B cell (primary cell): ENCODE data around the gene CHAC1. TPM values are rescaled to one million over a fixed set of nuclear protein-coding genes. Genes with fewer than 3 reads are reported as not detected.

Experiments
- ATAC-seq: fragments of 200-7000 bp; cut with Tn5 transposase; one replicate; pipeline ENCODE4 v1.10.0; 2021; ENCODE audit warnings: low read depth, mild to moderate bottlenecking, moderate number of reproducible peaks, moderate library complexity
- CTCF ChIA-PET: fragments of 350-600 bp; sonication (Branson Sonifier 250); formaldehyde crosslinking; loops from one replicate; lab custom pipeline; 2021; ENCODE audit warnings: antibody characterized with exemption, inconsistent platforms; lab: Charles Lee
- POLR2A ChIA-PET: fragments of 350-600 bp; sonication (Branson Sonifier 250); formaldehyde crosslinking; loops from one replicate; lab custom pipeline; 2021; ENCODE audit warnings: antibody characterized with exemption; lab: Charles Lee
- DNase-seq: peaks from one replicate; pipeline ENCODE4 v3.0.0; 2013
- H2AFZ ChIP-seq: 2 replicates; pipeline ENCODE4 v1.6.1; 2012; ENCODE audit warnings: mild to moderate bottlenecking, low read depth, low read length; ENCODE audit not compliant: insufficient read depth, poor library complexity, severe bottlenecking
- H3K27ac ChIP-seq, 2 donors: 1 replicate in 1 of 2; 2 replicates in 1 of 2; pipeline ENCODE4 v1.5.1; 2012 to 2013; ENCODE audit warnings: low read length in 2 of 2, mild to moderate bottlenecking in 2 of 2, moderate library complexity in 1 of 2
- H3K27me3 ChIP-seq, 4 experiments: fragments of 200-600 bp in 1 of 4; sonication (generic) in 1 of 4; replicated peaks in 1 of 4; 1 replicate in 2 of 4; 2 replicates in 2 of 4; pipeline versions ENCODE4 v1.6.1 to v1.7.0; 2013 to 2016; ENCODE audit warnings: low read length in 3 of 4, mild to moderate bottlenecking in 2 of 4, mixed read lengths in 1 of 4, moderate library complexity in 1 of 4; ENCODE audit not compliant: insufficient read depth in 4 of 4, control insufficient read depth in 3 of 4; ENCODE audit errors: control extremely low read depth in 1 of 4
- H3K36me3 ChIP-seq, 2 experiments: replicated peaks in 1 of 2; 1 replicate in 1 of 2; 2 replicates in 1 of 2; pipeline versions ENCODE4 v1.6.1 to v1.7.1; 2013; ENCODE audit warnings: low read length in 1 of 2; ENCODE audit not compliant: insufficient read depth in 2 of 2, control insufficient read depth in 1 of 2; ENCODE audit errors: control extremely low read depth in 1 of 2, extremely low read depth in 1 of 2
- H3K4me1 ChIP-seq, 2 donors: fragments of 200-600 bp in 1 of 2; sonication (generic) in 1 of 2; 1 replicate in 1 of 2; 2 replicates in 1 of 2; pipeline versions ENCODE4 v1.5.1 to v1.6.1; 2013 to 2017; ENCODE audit warnings: low read length in 2 of 2; ENCODE audit not compliant: control insufficient read depth in 2 of 2, insufficient read depth in 2 of 2
- H3K4me2 ChIP-seq: replicated peaks from 2 replicates; pipeline ENCODE3; 2012; ENCODE audit warnings: mild to moderate bottlenecking, low read depth, low read length; ENCODE audit not compliant: poor library complexity, severe bottlenecking
- H3K4me3 ChIP-seq, 5 experiments: fragments of 200-600 bp in 1 of 5; sonication (generic) in 1 of 5; 1 replicate in 3 of 5; 2 replicates in 2 of 5; pipeline versions ENCODE4 v1.5.1 to v1.7.0; 2011 to 2016; ENCODE audit warnings: low read length in 4 of 5, mild to moderate bottlenecking in 4 of 5, low read depth in 2 of 5, control low read depth in 1 of 5, moderate library complexity in 1 of 5; ENCODE audit not compliant: insufficient read depth in 1 of 5; ENCODE audit errors: control extremely low read depth in 1 of 5, extremely low read depth in 1 of 5
- H3K79me2 ChIP-seq: fragments of 200-600 bp; sonication (generic); one replicate; pipeline ENCODE4 v1.6.0; 2016; ENCODE audit warnings: low read length; ENCODE audit not compliant: control insufficient read depth, insufficient read depth
- H3K9ac ChIP-seq: fragments of 200-600 bp; sonication (generic); 2 replicates; pipeline ENCODE4 v1.6.1; 2017; ENCODE audit warnings: mild to moderate bottlenecking, low read length, moderate library complexity
- H3K9me3 ChIP-seq, 3 donors: one replicate each; pipeline versions ENCODE4 v1.6.1 to v1.7.1; 2013; ENCODE audit warnings: low read length in 2 of 3; ENCODE audit not compliant: control insufficient read depth in 2 of 3, insufficient read depth in 1 of 3; ENCODE audit errors: control extremely low read depth in 1 of 3
- H4K20me1 ChIP-seq: 2 replicates; pipeline ENCODE4 v1.6.0; 2012; ENCODE audit warnings: mild to moderate bottlenecking, low read length; ENCODE audit not compliant: insufficient read depth, control insufficient read depth, poor library complexity, severe bottlenecking
- H3K27ac Mint-ChIP-seq: one replicate; pipeline ENCODE4 v1.8.0; 2021; ENCODE audit warnings: mixed read lengths
- H3K27me3 Mint-ChIP-seq: one replicate; pipeline ENCODE4 v1.8.0; 2021; ENCODE audit warnings: mixed read lengths
- H3K4me1 Mint-ChIP-seq: one replicate; pipeline ENCODE4 v1.8.0; 2021; ENCODE audit warnings: mixed read lengths
- H3K4me3 Mint-ChIP-seq: one replicate; pipeline ENCODE4 v1.8.0; 2021; ENCODE audit warnings: mixed read lengths
- H3K9me3 Mint-ChIP-seq: one replicate; pipeline ENCODE4 v1.8.0; 2022; ENCODE audit warnings: mixed read lengths; ENCODE audit not compliant: insufficient read depth
- CTCF ChIP-seq: fragments of 200-600 bp; IDR thresholded peaks from one replicate; pipeline ENCODE4 v1.8.0; 2022; ENCODE audit warnings: antibody characterized with exemption, mild to moderate bottlenecking
- EZH2 ChIP-seq: IDR thresholded peaks from 2 replicates; pipeline ENCODE4 v1.6.1; 2012; ENCODE audit warnings: borderline replicate concordance, low read depth, mild to moderate bottlenecking, moderate library complexity, low read length; ENCODE audit not compliant: insufficient read depth, poor library complexity, severe bottlenecking
- WGBS: methylation state at CpG from one replicate; pipeline ENCODE4 v1.1.5; 2013; ENCODE audit warnings: missing lambda C conversion rate; ENCODE audit not compliant: insufficient coverage; 5-methylcytosine and 5-hydroxymethylcytosine counted together
- intact Hi-C: fragments of 100-400 bp; cut with micrococcal nuclease; formaldehyde crosslinking; loops from one replicate; pipeline ENCODE4 v1.10.0; 2022
- polyA plus RNA-seq: library from polyadenylated mRNA; depleted of rRNA; stranded (reverse); fragments of >200 nt; gene quantifications from 2 replicates; pipeline ENCODE4 v1.2.3, GENCODE V29; 2012
- total RNA-seq, 2 donors: library from RNA; stranded (reverse); fragments of 120-200 nt in 1 of 2; gene quantifications; 1 replicate in 1 of 2; 2 replicates in 1 of 2; pipeline versions ENCODE4 v1.2.3 to v1.2.4, GENCODE V29; 2013 to 2022

CHAC1 gene
- total and polyA plus RNA-seq, 2 donors (not counting 1 experiment from before 2014, with no cell fraction given), result 0.81 to 3.6 TPM

- Mint-ChIP-seq H3K4me1 (no peaks in the 10 kb centered on the region), H3K4me3 (no peak overlapping the region), H3K9me3 (no peaks in the 10 kb centered on the region), H3K27ac (no peak overlapping the region), H3K27me3 (peaks cover 4% of the 10 kb centered on the region)
- H4K20me1 ChIP-seq, result no peaks in the 10 kb centered on the region
- no peaks in the 10 kb centered on the region for H3K79me2 ChIP-seq
- no peaks in the 10 kb centered on the region for H3K36me3 ChIP-seq
- no peaks in the 10 kb centered on the region for H3K4me1 ChIP-seq
- CTCF ChIA-PET, result no interaction called here
- no peak overlapping the region for H3K4me3 ChIP-seq
- 91% methylated on average over 3 of the region's 7 CpGs for WGBS
- no peak overlapping the region for H3K27ac ChIP-seq
- no peak for TF ChIP-seq EZH2
- H3K27me3 ChIP-seq, result peaks cover 0 to 3% (median 0%) of the 10 kb centered on the region in 4 experiments
- H3K9ac ChIP-seq, result no peak overlapping the region
- no peak overlapping the region for H3K4me2 ChIP-seq
- no peak for DNase-seq
- no peaks in the 10 kb centered on the region for H3K9me3 ChIP-seq
- no peak overlapping the region for H2AFZ ChIP-seq
- no peak for ATAC-seq
- POLR2A ChIA-PET, result interaction anchor here (0.7 kb wide), 2 partner anchors 8 to 661 kb away, joined by 8 to 11 read pairs; no protein-coding TSS in a partner anchor
- intact Hi-C loops, result no loop called here
Observed at GRCh38 chr15:40968290-40969085, 15.2 kb downstream of the CHAC1 start.

GRCh38 chr15:40969363-40969762 lies 16.1 kb downstream of the CHAC1 start:
- Histone ChIP-seq H3K27me3 (peaks cover 0 to 3% (median 0%) of the 10 kb centered on the region in 4 experiments), H3K4me1 (no peaks in the 10 kb centered on the region), H3K27ac (no peak overlapping the region), H3K9me3 (no peaks in the 10 kb centered on the region), H2AFZ (no peak overlapping the region), H3K9ac (no peak overlapping the region), H3K79me2 (no peaks in the 10 kb centered on the region), H3K4me3 (no peak overlapping the region), H3K4me2 (no peak overlapping the region), H4K20me1 (no peaks in the 10 kb centered on the region), H3K36me3 (no peaks in the 10 kb centered on the region)
- POLR2A ChIA-PET, result interaction anchor here (0.7 kb wide), 2 partner anchors 8 to 660 kb away, joined by 8 to 11 read pairs; no protein-coding TSS in a partner anchor
- H3K27ac Mint-ChIP-seq, result no peak overlapping the region
- 94% methylated on average over 6 of the region's 8 CpGs for WGBS
- H3K9me3 Mint-ChIP-seq, result no peaks in the 10 kb centered on the region
- intact Hi-C loops, result no loop called here
- H3K4me3 Mint-ChIP-seq, result no peak overlapping the region
- TF ChIP-seq CTCF (no peak), EZH2 (no peak)
- DNase-seq (no peak), ATAC-seq (no peak)
- peaks cover 4% of the 10 kb centered on the region for H3K27me3 Mint-ChIP-seq
- H3K4me1 Mint-ChIP-seq, result no peaks in the 10 kb centered on the region
- CTCF ChIA-PET, result no interaction called here
